ENCODE measurements around the gene ENPEP.

ENPEP gene

GRCh38 chr4:110613745-110614144, 137.8 kb downstream of the ENPEP start:
- no peak for ATAC-seq
- TF ChIP-seq BACH2 (CRISPR knock-in tag; IDR thresholded peaks at IDR 0.05; ENCODE audit: borderline replicate concordance), result no peak
- no peak for TF ChIP-seq ISL1 (CRISPR knock-in tag; IDR thresholded peaks at IDR 0.05)
- TF ChIP-seq ZNF565 (CRISPR knock-in tag; conservative IDR thresholded peaks at IDR 0.05; ENCODE audit: low read depth), result no peak

GRCh38 chr4:110614173-110614963, 138.4 kb downstream of the ENPEP start:
- no peak for TF ChIP-seq PPARA (CRISPR knock-in tag; IDR thresholded peaks at IDR 0.05; ENCODE audit: borderline replicate concordance)
- no peak for TF ChIP-seq CSRNP3 (CRISPR knock-in tag; IDR thresholded peaks at IDR 0.05)
- TF ChIP-seq PATZ1 (CRISPR knock-in tag; IDR thresholded peaks at IDR 0.05; ENCODE audit: borderline replicate concordance), result no peak
- TF ChIP-seq CSDC2 (CRISPR knock-in tag; IDR thresholded peaks at IDR 0.05), result no peak
- no peak for TF ChIP-seq ZNF70 (CRISPR knock-in tag; IDR thresholded peaks at IDR 0.05)
- no peak for TF ChIP-seq ISL1 (CRISPR knock-in tag; IDR thresholded peaks at IDR 0.05)
- no peak for TF ChIP-seq BACH2 (CRISPR knock-in tag; IDR thresholded peaks at IDR 0.05; ENCODE audit: borderline replicate concordance)
- no peak for TF ChIP-seq POU6F1 (CRISPR knock-in tag; IDR thresholded peaks at IDR 0.05; ENCODE audit: borderline replicate concordance, low read depth)
- no peak for TF ChIP-seq OSR1 (CRISPR knock-in tag; IDR thresholded peaks at IDR 0.05)
- TF ChIP-seq SNAI2 (CRISPR knock-in tag; IDR thresholded peaks at IDR 0.05), result no peak
- TF ChIP-seq RARB (CRISPR knock-in tag; IDR thresholded peaks at IDR 0.05), result no peak
- no peak for TF ChIP-seq ZFP3 (CRISPR knock-in tag; IDR thresholded peaks at IDR 0.05)
- TF ChIP-seq ARNTL (CRISPR knock-in tag; IDR thresholded peaks at IDR 0.05; ENCODE audit: borderline replicate concordance, low read depth), result no peak
- TF ChIP-seq TCF4 (CRISPR knock-in tag; IDR thresholded peaks at IDR 0.05; ENCODE audit: borderline replicate concordance), result no peak
- ATAC-seq, result no peak
